ENCODE measurements around the gene ZXDC.

The ZXDC gene

GRCh38 chr3:126450219-126450618 lies 25.5 kb downstream of the ZXDC start:
- no peak for DNase-seq

DNA sequence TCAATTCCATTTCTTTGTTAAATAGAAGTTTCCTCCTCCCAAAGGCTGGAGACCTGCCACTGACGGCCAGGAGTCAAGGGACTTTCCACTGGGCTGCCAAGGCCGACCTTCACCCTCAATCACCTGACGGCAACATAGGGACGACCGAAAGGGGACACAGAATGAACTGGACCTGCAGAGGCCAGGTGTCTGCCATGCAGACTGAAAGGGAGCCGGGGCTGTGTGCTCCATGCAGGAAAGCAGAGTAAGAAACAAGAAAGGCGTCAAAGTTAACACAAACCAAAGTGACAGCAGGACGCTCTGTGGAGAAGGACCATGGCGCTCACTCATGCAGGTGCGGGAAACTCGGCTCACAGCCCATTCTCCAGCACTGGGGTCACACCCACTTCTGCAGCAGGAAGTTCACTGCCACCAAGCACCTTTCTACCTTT lies 26.1 kb downstream of the ZXDC start:
- DNase-seq, result no peak

- no peak for DNase-seq
These were observed 26.9 kb downstream of the ZXDC start for GRCh38 chr3:126448893-126449180.

DNA sequence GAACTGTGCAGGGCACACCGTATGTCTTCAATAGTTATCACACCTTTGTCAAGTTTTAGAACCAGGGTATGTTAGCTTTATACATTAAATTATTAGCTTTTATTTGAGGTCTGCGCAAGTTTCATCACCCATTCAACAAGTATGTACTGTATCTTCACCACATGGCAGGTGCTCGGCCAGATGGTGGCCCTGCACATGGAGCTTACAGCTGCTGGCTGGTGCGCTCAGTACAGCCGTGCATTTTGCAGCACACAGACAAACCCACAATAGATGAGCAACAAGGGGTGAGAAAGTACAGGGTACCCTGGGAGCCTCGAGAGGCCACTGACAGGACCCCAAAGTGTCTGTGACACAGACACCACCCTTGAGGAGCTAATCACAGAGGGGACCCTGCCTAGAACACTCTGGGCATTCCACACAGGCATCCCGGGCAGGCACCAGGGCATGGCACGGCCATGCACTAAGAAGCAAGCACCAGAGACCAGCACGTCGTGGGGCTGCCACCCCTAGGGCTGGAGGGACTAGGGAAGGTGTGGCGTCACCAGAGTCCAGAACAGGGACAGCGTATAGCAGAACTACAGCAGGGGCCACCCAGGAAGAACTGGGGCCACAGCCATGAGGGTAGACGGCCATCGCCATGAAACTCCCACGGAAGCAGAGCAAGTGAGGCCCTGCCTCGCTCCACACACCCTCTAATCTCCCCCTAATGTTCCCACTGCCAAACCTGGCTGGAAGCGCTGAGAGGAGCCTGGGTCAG lies 27.4 kb downstream of the ZXDC start:
- no peak for DNase-seq

- no peak for DNase-seq
These were observed 28.1 kb downstream of the ZXDC start for GRCh38 chr3:126447456-126448106.

GRCh38 chr3:126446791-126447190 lies 28.9 kb downstream of the ZXDC start:
- no peak for DNase-seq

GRCh38 chr3:126446301-126446700 lies 29.4 kb downstream of the ZXDC start:
- DNase-seq, result no peak

DNA sequence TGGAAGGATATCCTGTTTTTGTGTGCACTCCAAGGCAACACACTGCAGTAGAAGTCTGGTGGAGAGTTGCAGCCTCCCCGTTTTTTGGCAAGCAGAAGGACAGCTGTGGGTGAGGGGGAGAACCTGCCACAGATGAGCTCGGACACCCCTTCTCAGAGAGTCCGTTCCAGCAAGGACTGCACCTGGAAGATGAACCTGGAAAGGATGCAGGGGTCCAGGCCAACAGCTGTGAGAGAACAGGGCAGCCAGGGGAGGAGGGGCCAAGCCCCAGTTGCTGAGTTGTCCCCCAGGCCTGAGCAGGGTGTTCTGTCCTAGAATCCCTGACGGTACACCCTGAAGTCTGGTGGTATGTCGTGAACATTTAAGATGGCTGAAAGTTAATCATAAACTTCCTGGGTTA lies 30.2 kb downstream of the ZXDC start:
- no peak for DNase-seq

DNA sequence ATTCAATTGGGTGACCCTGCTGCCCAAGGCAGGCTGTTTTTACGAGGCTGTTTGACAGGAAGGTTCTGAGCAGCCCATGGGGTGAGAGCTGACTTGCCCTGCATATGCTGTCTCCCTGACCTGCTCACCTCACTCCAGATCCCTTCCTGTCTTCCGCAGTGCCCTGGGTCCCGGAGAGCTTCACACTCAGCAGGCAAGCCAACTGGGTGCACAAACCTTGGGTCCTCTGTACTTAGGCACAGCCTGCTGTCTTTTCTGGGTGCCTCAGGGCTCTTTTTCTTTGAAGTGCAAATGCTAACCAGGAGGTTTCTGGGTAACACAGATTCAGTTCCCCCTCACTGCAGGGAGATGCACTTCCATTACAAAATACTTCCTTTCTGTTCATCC lies 32.8 kb downstream of the ZXDC start:
- DNase-seq, result peak in 1 of 2 donors; percentile 10

DNA sequence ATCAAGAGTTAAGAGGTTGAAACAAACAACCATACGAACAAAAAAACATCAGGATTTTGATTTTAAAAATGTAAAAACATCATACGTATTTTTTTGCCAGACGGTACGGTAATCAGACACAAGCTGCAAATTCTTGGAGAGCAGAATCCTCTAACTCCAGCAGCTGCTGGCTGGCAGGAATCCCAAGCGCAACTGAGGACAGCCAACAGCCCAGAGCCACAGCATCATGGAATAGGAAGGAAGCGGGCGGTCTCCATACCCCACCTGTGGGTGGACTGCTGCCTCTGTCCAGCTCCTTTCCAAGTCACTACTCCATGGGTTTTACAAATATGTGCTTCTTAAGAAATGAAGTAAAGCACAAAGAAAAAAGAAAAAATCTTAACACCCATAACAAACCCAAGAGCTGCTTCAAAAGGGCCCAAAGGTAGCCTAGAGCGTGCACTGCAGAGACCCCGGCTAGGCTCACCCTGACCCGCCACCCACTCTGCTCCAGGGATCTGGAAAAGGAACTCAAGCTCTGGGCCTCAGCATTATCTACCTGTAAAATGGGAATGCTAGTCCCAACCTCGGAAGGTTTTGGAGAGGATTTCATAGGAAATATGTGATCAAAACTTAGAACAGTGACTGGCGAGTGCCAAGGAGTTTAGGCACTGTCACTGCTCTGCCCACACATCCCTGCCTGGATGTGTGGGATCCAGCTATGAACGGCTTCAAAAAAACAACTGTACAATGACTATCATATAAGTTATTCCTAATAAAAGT lies 33.4 kb downstream of the ZXDC start:
- no peak for DNase-seq

GRCh38 chr3:126441256-126441880 lies 34.3 kb downstream of the ZXDC start:
- DNase-seq, result no peak

DNA sequence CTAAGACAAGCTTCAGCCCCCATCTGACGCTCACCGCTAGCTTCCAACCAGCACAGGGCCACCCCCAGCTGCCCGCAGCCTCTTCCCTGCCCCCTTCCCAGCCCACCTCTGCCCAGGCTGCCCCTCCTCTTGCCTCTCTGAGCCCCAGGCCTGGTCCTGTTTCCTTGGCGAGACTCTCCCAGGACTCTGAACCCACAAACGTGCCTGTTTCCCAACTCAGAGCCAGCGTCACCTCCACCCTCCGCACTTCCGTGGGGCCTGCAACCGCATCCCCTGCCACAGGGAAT lies 35.0 kb downstream of the ZXDC start:
- DNase-seq, result no peak

DNA sequence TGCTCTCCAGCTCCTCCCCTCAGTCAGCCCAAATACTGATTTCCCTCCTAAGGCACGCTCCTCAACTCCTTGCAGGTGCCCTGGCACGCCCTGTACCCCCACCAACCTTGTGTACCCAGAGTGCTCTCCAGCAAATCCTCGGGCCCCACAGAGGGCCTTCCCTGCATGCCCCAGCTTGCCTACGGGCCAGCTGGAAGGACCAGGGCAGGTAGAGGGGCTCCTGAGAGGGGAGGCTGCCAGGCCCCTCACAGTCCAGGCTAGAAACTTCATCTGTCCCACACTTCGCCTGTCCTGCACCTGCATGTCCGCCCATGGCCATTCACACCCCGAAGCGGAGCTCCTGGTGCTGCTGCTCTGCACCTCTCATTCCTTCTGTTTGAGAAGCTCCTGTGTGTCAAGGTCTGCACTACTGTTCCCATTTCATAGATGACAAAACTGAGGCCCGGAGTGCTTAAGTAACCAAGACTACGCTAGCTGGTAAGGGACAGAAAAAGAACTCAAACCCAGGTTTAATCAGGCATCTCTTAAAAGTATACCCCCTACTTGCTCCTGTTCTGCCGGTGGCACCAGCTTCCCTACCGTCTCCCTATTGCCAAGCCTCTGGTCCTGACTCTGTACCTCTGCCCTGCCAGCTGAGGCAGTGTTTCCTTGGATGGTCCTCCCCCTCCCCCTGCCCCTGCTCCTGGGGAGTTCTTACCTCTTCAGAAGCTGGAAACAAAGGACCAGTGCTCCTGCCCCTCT lies 35.6 kb downstream of the ZXDC start:
- no peak for DNase-seq

GRCh38 chr3:126439346-126439967 lies 36.2 kb downstream of the ZXDC start:
- no peak for DNase-seq

DNA sequence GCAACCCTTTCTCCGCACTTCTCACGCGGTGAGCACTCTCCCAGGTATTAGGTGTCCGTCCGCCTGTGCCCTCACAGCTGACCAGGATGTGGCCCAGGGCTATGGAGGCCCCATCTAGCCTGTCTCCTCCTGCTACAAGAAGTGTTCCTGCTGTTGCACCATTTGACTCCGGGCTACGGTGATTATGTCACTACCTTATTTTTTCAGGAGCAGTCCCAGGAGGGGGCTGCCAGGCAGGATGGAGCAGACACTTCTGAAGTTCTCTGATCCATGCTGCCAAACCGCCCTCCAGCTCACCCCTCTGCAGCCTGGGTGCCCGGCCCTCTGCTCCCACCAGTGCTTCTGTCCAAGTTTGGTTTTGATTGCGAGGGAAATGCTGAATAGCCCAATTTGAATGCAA lies 36.9 kb downstream of the ZXDC start:
- no peak for DNase-seq

DNA sequence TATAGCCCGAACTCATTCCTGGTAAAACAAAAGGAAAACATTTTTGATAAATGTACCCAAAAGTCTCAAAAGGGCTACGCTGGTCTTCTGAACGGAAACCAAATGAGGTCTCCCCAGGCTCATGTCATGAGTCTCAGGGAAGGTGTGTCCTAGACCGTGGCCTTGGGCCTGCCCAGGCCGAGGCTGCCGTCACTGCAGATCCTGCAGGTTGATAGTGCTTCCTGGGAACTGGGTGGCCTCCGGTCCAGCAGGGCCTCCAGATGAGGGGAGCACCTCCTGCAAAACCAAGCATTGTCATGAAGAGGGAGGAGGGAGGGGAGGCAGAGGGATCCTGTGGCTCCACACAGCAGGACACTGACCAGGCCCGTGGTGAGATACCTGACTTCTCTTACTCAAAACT lies 37.5 kb downstream of the ZXDC start:
- no peak for DNase-seq

DNA sequence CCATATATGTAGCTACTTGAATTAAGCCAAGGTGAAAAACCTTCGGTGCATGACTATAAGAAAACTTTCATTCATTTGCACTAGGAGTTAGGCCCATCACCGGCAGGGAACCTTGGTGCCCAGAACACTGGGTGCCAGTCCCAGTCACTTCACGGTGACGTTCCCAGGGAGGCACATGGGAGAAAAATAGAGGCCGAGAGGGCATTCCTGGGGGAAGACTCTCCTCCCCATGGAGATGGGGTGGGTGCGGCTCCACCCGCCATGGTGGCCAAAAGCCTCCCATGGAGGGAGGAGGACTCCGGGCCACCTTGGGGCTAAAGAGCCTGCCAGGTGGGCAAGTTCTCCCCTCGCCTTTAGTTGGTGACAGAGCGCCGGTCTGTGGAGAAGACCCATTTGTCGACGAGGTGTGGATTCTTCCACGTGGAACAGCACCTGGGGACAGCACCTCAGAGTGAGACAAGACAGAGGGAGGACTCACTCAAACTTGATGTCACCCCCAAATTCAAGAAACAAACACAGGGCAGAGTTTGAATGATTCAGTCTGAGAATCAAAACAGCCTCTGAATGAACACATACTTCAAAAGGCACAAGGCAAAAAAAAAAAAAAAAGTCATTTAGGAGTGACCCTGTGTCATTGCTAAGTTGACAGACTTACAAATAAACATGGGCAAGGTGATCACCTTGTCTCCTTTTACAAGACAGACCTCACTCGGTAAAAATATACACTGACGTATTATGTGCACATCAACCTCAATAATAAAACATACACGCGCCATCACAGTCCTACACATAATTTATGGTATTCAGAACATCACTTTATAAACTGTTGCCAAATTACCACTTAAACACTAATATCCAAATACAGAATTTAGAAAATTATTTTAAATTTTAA lies 38.6 kb downstream of the ZXDC start:
- DNase-seq, result no peak

GRCh38 chr3:126435456-126436315 lies 40.0 kb downstream of the ZXDC start:
- no peak for DNase-seq

DNA sequence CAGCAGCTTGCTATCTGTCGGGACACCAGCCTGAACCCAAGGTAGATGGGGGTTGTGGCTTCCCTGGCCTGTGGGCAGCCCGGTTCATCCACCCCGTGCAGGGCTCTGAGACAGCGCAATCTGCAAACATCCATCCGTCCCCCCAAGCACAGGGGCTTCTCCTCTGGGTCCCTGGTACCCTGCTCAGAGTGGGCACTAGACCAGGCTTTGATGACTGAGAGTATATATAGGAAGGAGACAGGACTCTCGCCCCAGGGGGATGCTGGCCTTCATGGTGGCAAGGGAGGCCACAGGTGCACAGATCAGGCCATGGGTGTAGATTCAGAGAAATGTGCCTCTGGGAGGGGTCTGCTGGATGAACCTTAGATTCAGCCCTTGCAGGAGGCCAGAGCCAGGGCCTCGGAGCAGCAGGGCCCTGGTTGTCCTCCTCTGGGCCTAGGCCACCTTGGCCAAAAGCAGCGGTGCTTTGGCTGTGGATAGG lies 40.7 kb downstream of the ZXDC start:
- DNase-seq, result no peak

GRCh38 chr3:126434264-126434590 lies 41.5 kb downstream of the ZXDC start:
- no peak for DNase-seq
